ENCODE results near the gene NUDT5. TPM values are rescaled to one million over a fixed set of nuclear protein-coding genes. Genes with fewer than 3 reads are reported as not detected.

Gene NUDT5
- polyA plus RNA-seq, 1 donor from 2014 or later = 44.2 TPM

GRCh38 chr10:12213621-12214020 lies 17.9 kb upstream of the NUDT5 start:
- TF ChIP-seq POLR2AphosphoS5 (IDR thresholded peaks at IDR 0.05) (no peak), EZH2 (IDR thresholded peaks at IDR 0.05; ENCODE audit: borderline replicate concordance, insufficient read depth, low read length, poor library complexity, severe bottlenecking) (no peak), TAF1 (IDR thresholded peaks at IDR 0.05; ENCODE audit: low read depth) (no peak), REST (IDR thresholded peaks at IDR 0.05; ENCODE audit: borderline replicate concordance) (no peak), SMC3 (conservative IDR thresholded peaks at IDR 0.05; ENCODE audit: poor library complexity) (no peak), RAD21 (conservative IDR thresholded peaks at IDR 0.05) (no peak), CTCF (IDR thresholded peaks at IDR 0.05; ENCODE audit: poor library complexity, severe bottlenecking) (no peak), EP300 (conservative IDR thresholded peaks at IDR 0.05; ENCODE audit: poor library complexity, severe bottlenecking) (no peak), MXI1 (conservative IDR thresholded peaks at IDR 0.05; ENCODE audit: poor library complexity, severe bottlenecking) (no peak)
- Histone ChIP-seq H3K36me3 (ENCODE audit: insufficient read depth, low read length) (peaks cover 1% of the 10 kb centered on the region), H3K9ac (ENCODE audit: low read length) (no peak overlapping the region)

GRCh38 chr10:12212454-12212853 lies 16.8 kb upstream of the NUDT5 start:
- H3K79me2 ChIP-seq (replicated peaks; ENCODE audit: insufficient read depth, low read length) = no peaks in the 10 kb centered on the region
- no peaks in the 10 kb centered on the region for H3K9me2 ChIP-seq (ENCODE audit: insufficient read depth, low read length)
- TF ChIP-seq POLR2AphosphoS5 (IDR thresholded peaks at IDR 0.05) (no peak), RAD21 (conservative IDR thresholded peaks at IDR 0.05) (no peak), SMC3 (conservative IDR thresholded peaks at IDR 0.05; ENCODE audit: poor library complexity) (no peak), REST (IDR thresholded peaks at IDR 0.05; ENCODE audit: borderline replicate concordance) (no peak), MXI1 (conservative IDR thresholded peaks at IDR 0.05; ENCODE audit: poor library complexity, severe bottlenecking) (no peak), CTCF (IDR thresholded peaks at IDR 0.05; ENCODE audit: poor library complexity, severe bottlenecking) (no peak), EZH2 (IDR thresholded peaks at IDR 0.05; ENCODE audit: borderline replicate concordance, insufficient read depth, low read length, poor library complexity, severe bottlenecking) (no peak)
- no peaks in the 10 kb centered on the region for H3K9me3 ChIP-seq (ENCODE audit: low read length)
- no peak overlapping the region for H3K9ac ChIP-seq (ENCODE audit: low read length)
- no peak overlapping the region for H3K4me2 ChIP-seq (ENCODE audit: low read length)
- H2AFZ ChIP-seq (ENCODE audit: low read depth, low read length) = no peak overlapping the region
- H3K27me3 ChIP-seq (ENCODE audit: insufficient read depth, low read depth, low read length) = no peaks in the 10 kb centered on the region
- H3K36me3 ChIP-seq (ENCODE audit: insufficient read depth, low read length) = no peaks in the 10 kb centered on the region
- no peaks in the 10 kb centered on the region for H3F3A ChIP-seq (ENCODE audit: insufficient read depth, low read length, poor library complexity, severe bottlenecking)
- no peaks in the 10 kb centered on the region for H4K20me1 ChIP-seq (ENCODE audit: insufficient read depth)
- no peak overlapping the region for H3K4me3 ChIP-seq (ENCODE audit: low read length)
- no peak overlapping the region for H3K27ac ChIP-seq (ENCODE audit: low read length)

More at GRCh38 chr10:12213621-12214020, 17.9 kb upstream of the NUDT5 start:
- H4K20me1 ChIP-seq (ENCODE audit: insufficient read depth) = no peaks in the 10 kb centered on the region
- H3F3A ChIP-seq (ENCODE audit: insufficient read depth, low read length, poor library complexity, severe bottlenecking) = no peaks in the 10 kb centered on the region
- H3K27ac ChIP-seq (ENCODE audit: low read length) = no peak overlapping the region
- H3K9me3 ChIP-seq (ENCODE audit: low read length) = no peaks in the 10 kb centered on the region
- H2AFZ ChIP-seq (ENCODE audit: low read depth, low read length) = no peak overlapping the region
- no peaks in the 10 kb centered on the region for H3K9me2 ChIP-seq (ENCODE audit: insufficient read depth, low read length)
- no peak overlapping the region for H3K4me2 ChIP-seq (ENCODE audit: low read length)
- no peaks in the 10 kb centered on the region for H3K27me3 ChIP-seq (ENCODE audit: insufficient read depth, low read depth, low read length)
- no peaks in the 10 kb centered on the region for H3K79me2 ChIP-seq (replicated peaks; ENCODE audit: insufficient read depth, low read length)
- H3K4me3 ChIP-seq (ENCODE audit: low read length) = no peak overlapping the region
